Gastroesophageal sphincter (tissue), 4 donors: ENCODE measurements around the gene GNGT1. TPM values are rescaled to one million over a fixed set of nuclear protein-coding genes. Genes with fewer than 3 reads are reported as not detected.

Experiments
- ATAC-seq: fragments of 150-250 bp; one replicate; pipeline ENCODE4 v1.9.1; 2016; ENCODE audit warnings: mild to moderate bottlenecking, moderate library complexity
- H3K27ac ChIP-seq, 4 donors: fragments of 200-600 bp; sonication (generic) in 3 of 4; 1 replicate in 3 of 4; 2 replicates in 1 of 4; pipeline ENCODE4 v1.5.1; 2016 to 2019
- H3K27me3 ChIP-seq: fragments of 200-600 bp; sonication (generic); one replicate; pipeline ENCODE4 v1.5.1; 2019
- H3K36me3 ChIP-seq, 2 donors: fragments of 200-600 bp; sonication (generic); one replicate each; pipeline ENCODE4 v1.5.1; 2019; ENCODE audit warnings: control low read depth in 1 of 2
- H3K4me1 ChIP-seq, 3 donors: fragments of 200-600 bp; sonication (generic); 1 replicate in 2 of 3; 2 replicates in 1 of 3; pipeline ENCODE4 v1.5.1; 2016 to 2019; ENCODE audit warnings: control low read depth in 2 of 3
- H3K4me3 ChIP-seq, 2 donors: fragments of 200-600 bp; sonication (generic); one replicate each; pipeline ENCODE4 v1.5.1; 2019; ENCODE audit warnings: mild to moderate bottlenecking in 1 of 2, moderate library complexity in 1 of 2
- H3K9me3 ChIP-seq, 3 donors: fragments of 200-600 bp; sonication (generic); one replicate each; pipeline ENCODE4 v1.5.1; 2017 to 2019; ENCODE audit warnings: control low read depth in 2 of 3
- EP300 ChIP-seq: sonication (generic); formaldehyde crosslinking; IDR thresholded peaks from one replicate; pipeline ENCODE4 v1.6.1; 2017; ENCODE audit warnings: antibody characterized with exemption, mild to moderate bottlenecking
- POLR2A ChIP-seq, 2 donors: fragments of 450-650 bp; IDR thresholded peaks; one replicate each; pipeline ENCODE4 v1.6.1; 2017; ENCODE audit warnings: antibody characterized with exemption in 2 of 2, mild to moderate bottlenecking in 2 of 2, moderate library complexity in 1 of 2
- POLR2AphosphoS5 ChIP-seq: sonication (generic); formaldehyde crosslinking; IDR thresholded peaks from one replicate; pipeline ENCODE4 v1.6.1; 2017; ENCODE audit warnings: antibody characterized with exemption
- WGBS, 2 donors: methylation state at CpG; one replicate each; pipeline ENCODE4 v1.1.5; 2018; ENCODE audit warnings: low coverage in 1 of 2; 5-methylcytosine and 5-hydroxymethylcytosine counted together
- total RNA-seq, 4 donors: library from RNA; depleted of rRNA; stranded (reverse); fragments of >200 nt; gene quantifications; one replicate each; pipeline ENCODE4 v1.1.0, GENCODE V29; 2016
- TF ChIP-seq, protein P1 (sequence below), 4 experiments: fragments of 200-600 bp in 2 of 4; fragments of 450-650 bp in 2 of 4; sonication (generic) in 1 of 4; IDR thresholded peaks; one replicate each; pipeline ENCODE4 v1.5.1; 2017 to 2019; ENCODE audit warnings: antibody characterized with exemption in 4 of 4, mild to moderate bottlenecking in 2 of 4, moderate library complexity in 2 of 4

The GNGT1 gene
- total RNA-seq, 4 donors from 2014 or later, result not detected

DNA sequence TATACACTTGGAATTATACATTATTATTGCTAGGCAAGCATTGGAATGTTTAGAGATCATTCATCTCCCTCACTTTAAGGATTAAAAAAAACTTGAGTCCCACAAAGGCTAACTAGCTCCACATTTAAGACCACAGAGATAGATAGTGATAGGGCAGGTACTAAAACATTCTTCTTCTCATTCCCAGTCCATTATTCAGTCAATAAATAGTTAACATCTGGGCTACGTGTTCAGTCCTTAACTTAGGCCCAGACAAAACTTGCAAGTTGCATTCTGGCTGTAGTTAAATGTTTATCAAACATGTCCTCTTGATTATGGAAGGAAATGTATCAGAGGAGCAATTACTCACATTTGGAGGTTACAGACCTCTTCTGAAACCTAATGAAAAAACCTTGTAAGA lies 17.6 kb downstream of the GNGT1 start:
- ATAC-seq, result no peak
- peak overlapping the region; percentile 45 to 92 (median 70) for H3K27ac ChIP-seq
- H3K4me1 ChIP-seq, result peaks cover 0 to 68% (median 0%) of the 10 kb centered on the region in 3 donors
- peak overlapping the region; percentile 69 to 74 for H3K4me3 ChIP-seq
- H3K9me3 ChIP-seq, result no peaks in the 10 kb centered on the region
- TF ChIP-seq, protein P1, sequence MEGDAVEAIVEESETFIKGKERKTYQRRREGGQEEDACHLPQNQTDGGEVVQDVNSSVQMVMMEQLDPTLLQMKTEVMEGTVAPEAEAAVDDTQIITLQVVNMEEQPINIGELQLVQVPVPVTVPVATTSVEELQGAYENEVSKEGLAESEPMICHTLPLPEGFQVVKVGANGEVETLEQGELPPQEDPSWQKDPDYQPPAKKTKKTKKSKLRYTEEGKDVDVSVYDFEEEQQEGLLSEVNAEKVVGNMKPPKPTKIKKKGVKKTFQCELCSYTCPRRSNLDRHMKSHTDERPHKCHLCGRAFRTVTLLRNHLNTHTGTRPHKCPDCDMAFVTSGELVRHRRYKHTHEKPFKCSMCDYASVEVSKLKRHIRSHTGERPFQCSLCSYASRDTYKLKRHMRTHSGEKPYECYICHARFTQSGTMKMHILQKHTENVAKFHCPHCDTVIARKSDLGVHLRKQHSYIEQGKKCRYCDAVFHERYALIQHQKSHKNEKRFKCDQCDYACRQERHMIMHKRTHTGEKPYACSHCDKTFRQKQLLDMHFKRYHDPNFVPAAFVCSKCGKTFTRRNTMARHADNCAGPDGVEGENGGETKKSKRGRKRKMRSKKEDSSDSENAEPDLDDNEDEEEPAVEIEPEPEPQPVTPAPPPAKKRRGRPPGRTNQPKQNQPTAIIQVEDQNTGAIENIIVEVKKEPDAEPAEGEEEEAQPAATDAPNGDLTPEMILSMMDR (IDR thresholded peaks at IDR 0.05), result no peak
- TF ChIP-seq POLR2AphosphoS5 (no peak), POLR2A (IDR thresholded peaks at IDR 0.05) (no peak), EP300 (no peak)
- H3K36me3 ChIP-seq, result peaks cover 0 to 9% of the 10 kb centered on the region in 2 donors
- no peaks in the 10 kb centered on the region for H3K27me3 ChIP-seq
- 10 to 13% methylated on average over 1 of the region's 1 CpG for WGBS, 2 donors

DNA sequence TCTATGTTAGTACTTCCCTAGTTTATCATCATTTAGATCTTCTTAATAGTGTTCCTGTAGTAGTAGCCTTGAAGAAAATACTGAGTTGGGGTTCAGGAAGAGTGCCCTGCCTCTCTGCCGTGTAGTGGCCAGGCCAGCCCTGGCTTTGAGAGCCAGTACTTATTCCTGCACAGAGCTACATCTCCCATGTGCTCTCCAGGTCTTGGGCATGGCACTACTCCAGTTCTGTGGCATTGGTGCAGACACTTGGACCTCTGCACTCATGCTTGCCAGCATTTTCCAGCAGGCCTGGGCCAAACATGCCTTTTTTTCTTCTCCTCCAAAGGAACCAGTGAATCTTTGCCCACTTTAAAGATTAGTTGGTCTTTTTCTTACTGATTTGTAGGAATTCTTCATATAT lies 20.4 kb downstream of the GNGT1 start:
- Histone ChIP-seq H3K36me3 (peaks cover 0 to 9% of the 10 kb centered on the region in 2 donors), H3K9me3 (no peaks in the 10 kb centered on the region), H3K4me1 (peaks cover 0 to 52% (median 0%) of the 10 kb centered on the region in 3 donors), H3K4me3 (no peak overlapping the region), H3K27me3 (no peaks in the 10 kb centered on the region), H3K27ac (peak overlapping the region in 3 of 4 donors; percentile 52 to 62 (median 59))
- 67 to 80% methylated on average over 1 of the region's 1 CpG for WGBS, 2 donors
- TF ChIP-seq POLR2A (IDR thresholded peaks at IDR 0.05) (no peak), EP300 (no peak)
- ATAC-seq, result no peak

DNA sequence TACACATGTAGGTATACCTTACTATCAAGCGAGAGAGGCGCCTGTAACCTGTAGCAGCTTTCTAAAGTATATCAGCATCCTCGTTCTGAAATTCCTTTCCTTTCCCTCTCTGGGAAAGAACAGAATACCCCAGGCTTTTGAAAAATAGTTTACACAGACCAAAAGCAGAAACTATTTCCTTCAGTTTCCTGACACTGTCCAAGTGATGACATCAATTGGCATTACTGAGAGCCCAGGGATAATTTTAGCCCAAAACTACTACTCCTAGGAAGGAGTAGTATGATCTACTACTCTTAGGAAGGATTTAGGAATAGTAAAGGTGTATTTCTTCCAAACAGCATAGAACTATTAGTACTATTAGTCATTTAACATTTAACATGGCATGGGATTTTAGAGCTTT lies 21.2 kb downstream of the GNGT1 start:
- 54 to 70% methylated on average over 3 of the region's 3 CpGs for WGBS, 2 donors

DNA sequence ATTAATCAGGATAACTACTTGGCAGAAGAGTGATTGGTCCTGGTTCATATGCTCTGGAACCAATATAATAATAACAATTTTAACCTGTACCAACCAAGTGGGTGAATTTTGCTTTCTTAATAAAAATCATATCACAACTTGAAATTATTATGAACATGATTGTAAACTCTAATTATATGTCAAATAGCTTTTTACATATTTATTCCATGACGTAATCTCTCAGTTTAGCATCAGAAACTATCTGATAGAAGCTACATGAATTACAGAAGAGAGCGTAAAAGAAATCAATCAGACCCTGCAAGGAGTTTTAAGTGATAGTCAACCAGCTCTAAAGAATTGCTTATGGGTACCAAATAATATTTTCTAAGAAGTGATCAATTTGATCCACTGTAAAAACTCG lies 25.3 kb downstream of the GNGT1 start:
- no peak for ATAC-seq
- H3K4me3 ChIP-seq, result no peak overlapping the region

More for the DNA sequence above, 21.2 kb downstream of the GNGT1 start:
- H3K27ac ChIP-seq, result peak overlapping the region in 3 of 4 donors; percentile 52 to 62 (median 59)
- TF ChIP-seq EP300, result no peak
- no peak for TF ChIP-seq POLR2A (IDR thresholded peaks at IDR 0.05)
- TF ChIP-seq POLR2AphosphoS5, result no peak
- no peaks in the 10 kb centered on the region for H3K9me3 ChIP-seq
- no peaks in the 10 kb centered on the region for H3K27me3 ChIP-seq
- H3K4me1 ChIP-seq, result peaks cover 0 to 48% (median 0%) of the 10 kb centered on the region in 3 donors
- H3K36me3 ChIP-seq, result peaks cover 0 to 9% of the 10 kb centered on the region in 2 donors
- peak; percentile 46 for ATAC-seq
- H3K4me3 ChIP-seq, result no peak overlapping the region

DNA sequence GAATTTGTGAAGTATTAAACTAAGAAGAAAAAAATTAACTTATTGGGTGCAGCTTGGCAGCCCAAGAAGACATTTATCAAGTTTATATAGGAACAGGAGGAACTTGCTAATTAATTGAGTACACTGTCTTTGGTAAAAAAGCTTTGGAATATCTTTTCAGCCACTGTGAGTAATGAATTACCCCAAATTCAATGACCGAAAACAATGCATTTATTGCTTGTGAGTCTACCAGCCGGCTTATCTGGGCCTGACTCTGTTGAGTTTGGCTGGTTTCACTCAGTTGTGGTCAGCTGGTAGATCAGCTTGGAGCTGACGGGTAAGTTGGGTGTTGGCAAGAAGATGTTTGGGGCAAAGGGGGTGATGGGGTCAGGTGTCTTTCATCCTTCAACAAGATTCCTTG lies 26.8 kb downstream of the GNGT1 start:
- WGBS, 2 donors, result 87 to 100% methylated on average over 1 to 2 of the region's 3 CpGs
- no peaks in the 10 kb centered on the region for H3K36me3 ChIP-seq
- H3K9me3 ChIP-seq, result no peaks in the 10 kb centered on the region
- ATAC-seq, result no peak
- no peak overlapping the region for H3K27ac ChIP-seq
- TF ChIP-seq POLR2A (IDR thresholded peaks at IDR 0.05) (no peak), POLR2AphosphoS5 (no peak), EP300 (no peak)
- TF ChIP-seq, protein P1 (IDR thresholded peaks at IDR 0.05), result no peak
- no peaks in the 10 kb centered on the region for H3K27me3 ChIP-seq
- H3K4me1 ChIP-seq, result no peaks in the 10 kb centered on the region
- H3K4me3 ChIP-seq, result no peak overlapping the region

More for the DNA sequence above, 25.3 kb downstream of the GNGT1 start:
- H3K36me3 ChIP-seq, result peaks cover 0 to 4% of the 10 kb centered on the region in 2 donors
- no peak for TF ChIP-seq POLR2AphosphoS5
- no peak for TF ChIP-seq POLR2A (IDR thresholded peaks at IDR 0.05)
- TF ChIP-seq, protein P1 (IDR thresholded peaks at IDR 0.05), result no peak
- no peak for TF ChIP-seq EP300
- no peak overlapping the region for H3K27ac ChIP-seq
- H3K9me3 ChIP-seq, result no peaks in the 10 kb centered on the region
- no peaks in the 10 kb centered on the region for H3K27me3 ChIP-seq
- peaks cover 0 to 12% (median 0%) of the 10 kb centered on the region in 3 donors for H3K4me1 ChIP-seq
- 77 to 78% methylated on average over 3 of the region's 3 CpGs for WGBS, 2 donors

DNA sequence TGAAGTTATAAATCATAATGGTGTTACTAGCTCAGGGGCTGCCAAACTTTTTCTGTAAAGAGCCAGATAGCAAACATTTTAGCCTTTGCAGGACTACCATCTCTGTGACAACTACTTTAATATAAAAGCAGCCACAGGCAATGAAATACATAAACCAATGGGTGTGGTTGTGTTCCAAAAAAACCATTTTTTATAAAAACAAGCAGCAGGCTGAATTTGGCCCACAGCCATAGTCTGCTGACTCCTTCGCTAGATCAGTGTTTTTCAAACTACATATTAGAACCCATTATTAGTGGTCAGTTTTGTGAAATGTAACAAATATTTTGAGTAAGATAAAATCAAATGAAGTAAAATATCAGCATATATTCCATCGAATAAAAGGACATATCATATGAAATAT lies 28.7 kb downstream of the GNGT1 start:
- TF ChIP-seq, protein P1 (IDR thresholded peaks at IDR 0.05), result no peak
- no peak for TF ChIP-seq POLR2A (IDR thresholded peaks at IDR 0.05)
- no peak for TF ChIP-seq EP300
- WGBS, 2 donors, result 58 to 71% methylated on average over 2 of the region's 2 CpGs
- no peak for ATAC-seq

More for the DNA sequence above, 28.7 kb downstream of the GNGT1 start:
- no peaks in the 10 kb centered on the region for H3K4me1 ChIP-seq
- H3K27me3 ChIP-seq, result no peaks in the 10 kb centered on the region
- no peak overlapping the region for H3K4me3 ChIP-seq
- H3K9me3 ChIP-seq, result no peaks in the 10 kb centered on the region
- H3K36me3 ChIP-seq, result no peaks in the 10 kb centered on the region
- no peak overlapping the region for H3K27ac ChIP-seq
